ENCODE results near the gene PIEZO2.

The PIEZO2 gene

GRCh38 chr18:10689236-10690034 lies 459.9 kb downstream of the PIEZO2 start:
- no peak for TF ChIP-seq CTCF (IDR thresholded peaks at IDR 0.05; ENCODE audit: unreplicated experiment in 3 of 3)
- H3K4me3 Mint-ChIP-seq = no peak overlapping the region
- no peaks in the 10 kb centered on the region for H3K27me3 Mint-ChIP-seq (ENCODE audit: low read depth)
- H3K27ac Mint-ChIP-seq = peak overlapping the region; percentile 24 to 66 (median 30)
- H3K4me1 Mint-ChIP-seq = peaks cover 6% of the 10 kb centered on the region
- H3K9me3 Mint-ChIP-seq = no peaks in the 10 kb centered on the region
- H3K36me3 Mint-ChIP-seq (ENCODE audit: low read depth) = peaks cover 29% of the 10 kb centered on the region

GRCh38 chr18:10688766-10689165 lies 460.6 kb downstream of the PIEZO2 start:
- Mint-ChIP-seq H3K4me3 (no peak overlapping the region), H3K36me3 (ENCODE audit: low read depth) (peaks cover 29% of the 10 kb centered on the region), H3K27me3 (ENCODE audit: low read depth) (no peaks in the 10 kb centered on the region), H3K27ac (peak overlapping the region in 2 of 3 experiments; percentile 30 to 66), H3K9me3 (no peaks in the 10 kb centered on the region), H3K4me1 (peaks cover 6% of the 10 kb centered on the region)
- TF ChIP-seq CTCF (IDR thresholded peaks at IDR 0.05; ENCODE audit: unreplicated experiment in 3 of 3) = no peak

- Mint-ChIP-seq H3K27me3 (ENCODE audit: low read depth) (no peaks in the 10 kb centered on the region), H3K9me3 (no peaks in the 10 kb centered on the region), H3K27ac (no peak overlapping the region), H3K4me3 (no peak overlapping the region), H3K36me3 (ENCODE audit: low read depth) (peaks cover 29% of the 10 kb centered on the region), H3K4me1 (peaks cover 6% of the 10 kb centered on the region)
- no peak for TF ChIP-seq CTCF (IDR thresholded peaks at IDR 0.05; ENCODE audit: unreplicated experiment in 3 of 3)
Measured at GRCh38 chr18:10687161-10687925, 462.0 kb downstream of the PIEZO2 start.

- H3K4me1 Mint-ChIP-seq = peaks cover 6% of the 10 kb centered on the region
- no peak overlapping the region for H3K4me3 Mint-ChIP-seq
- no peak overlapping the region for H3K27ac Mint-ChIP-seq
- H3K36me3 Mint-ChIP-seq (ENCODE audit: low read depth) = peaks cover 34% of the 10 kb centered on the region
- no peak for TF ChIP-seq CTCF (IDR thresholded peaks at IDR 0.05; ENCODE audit: unreplicated experiment in 3 of 3)
- no peaks in the 10 kb centered on the region for H3K9me3 Mint-ChIP-seq
- H3K27me3 Mint-ChIP-seq (ENCODE audit: low read depth) = no peaks in the 10 kb centered on the region
Measured at GRCh38 chr18:10686308-10686707, 463.1 kb downstream of the PIEZO2 start.

- Mint-ChIP-seq H3K27ac (no peak overlapping the region), H3K4me3 (no peak overlapping the region), H3K27me3 (ENCODE audit: low read depth) (no peaks in the 10 kb centered on the region), H3K9me3 (no peaks in the 10 kb centered on the region), H3K4me1 (peaks cover 6% of the 10 kb centered on the region), H3K36me3 (ENCODE audit: low read depth) (peaks cover 34% of the 10 kb centered on the region)
- TF ChIP-seq CTCF (IDR thresholded peaks at IDR 0.05; ENCODE audit: unreplicated experiment in 3 of 3) = no peak
Measured at GRCh38 chr18:10685484-10685883, 463.9 kb downstream of the PIEZO2 start.

Measured in nephron (organoid).